HEK293 (cell line): ENCODE results near the gene PPP3CA.

Source experiments
- CTCF ChIA-PET: fragments of 350-600 bp; formaldehyde crosslinking; extraction: SDS; loops from one replicate; lab custom pipeline; 2021; ENCODE audit warnings: antibody characterized with exemption; lab: Yijun Ruan, JAX
- POLR2A ChIA-PET: fragments of 300-600 bp; formaldehyde crosslinking; extraction: SDS; loops from one replicate; lab custom pipeline; 2020; ENCODE audit warnings: antibody characterized with exemption, inconsistent platforms; lab: Yijun Ruan, JAX
- H3K27ac ChIP-seq: fragments of 200-500 bp; sonication (Bioruptor generic); 2 replicates; pipeline ENCODE4 v1.5.1; 2014; ENCODE audit warnings: low read depth, low read length, control low read depth, inconsistent platforms; ENCODE audit errors: extremely low read depth
- H3K36me3 ChIP-seq, 2 experiments: fragments of 200-500 bp in 1 of 2; sonication (Bioruptor generic) in 1 of 2; 1 replicate in 1 of 2; 2 replicates in 1 of 2; pipeline ENCODE4 v1.5.1; 2014 to 2017; ENCODE audit warnings: inconsistent platforms in 2 of 2, low read length in 2 of 2; ENCODE audit not compliant: control insufficient read depth in 2 of 2, insufficient read depth in 1 of 2
- H3K4me1 ChIP-seq: fragments of 200-500 bp; sonication (Bioruptor generic); 2 replicates; pipeline ENCODE4 v1.5.1; 2014; ENCODE audit warnings: mild to moderate bottlenecking, low read length, inconsistent platforms; ENCODE audit not compliant: control insufficient read depth, insufficient read depth
- H3K4me3 ChIP-seq: 2 replicates; pipeline ENCODE4 v1.5.1; 2011; ENCODE audit warnings: low read depth, mild to moderate bottlenecking, control low read depth, low read length, moderate library complexity
- H3K9me3 ChIP-seq: fragments of 200-500 bp; sonication (Bioruptor generic); 2 replicates; pipeline ENCODE4 v1.5.1; 2014; ENCODE audit warnings: low read depth, low read length, inconsistent platforms; ENCODE audit not compliant: control insufficient read depth, insufficient read depth
- GLI2 ChIP-seq: fragments of 450-650 bp; formaldehyde crosslinking; IDR thresholded peaks from 2 replicates; pipeline ENCODE4; 2017; ENCODE audit warnings: missing biosample characterization, missing genetic modification characterization, low read depth, borderline replicate concordance
- KLF7 ChIP-seq: fragments of 450-650 bp; formaldehyde crosslinking; IDR thresholded peaks from 2 replicates; pipeline ENCODE4 v1.5.1; 2016; ENCODE audit warnings: missing biosample characterization, missing genetic modification characterization, borderline replicate concordance
- KLF8 ChIP-seq: fragments of 450-650 bp; formaldehyde crosslinking; IDR thresholded peaks from 2 replicates; pipeline ENCODE4 v1.5.1; 2016; ENCODE audit warnings: missing biosample characterization, missing genetic modification characterization
- MYNN ChIP-seq: fragments of 450-650 bp; formaldehyde crosslinking; IDR thresholded peaks from 2 replicates; pipeline ENCODE4 v1.5.1; 2016; ENCODE audit warnings: missing biosample characterization, missing genetic modification characterization, borderline replicate concordance
- OSR2 ChIP-seq: fragments of 450-650 bp; formaldehyde crosslinking; IDR thresholded peaks from 2 replicates; pipeline ENCODE4 v1.5.1; 2016; ENCODE audit warnings: missing biosample characterization, missing genetic modification characterization
- PRDM6 ChIP-seq: fragments of 450-650 bp; formaldehyde crosslinking; IDR thresholded peaks from 2 replicates; pipeline ENCODE4 v1.5.1; 2017; ENCODE audit warnings: missing biosample characterization, missing genetic modification characterization
- SP7 ChIP-seq: fragments of 450-650 bp; formaldehyde crosslinking; IDR thresholded peaks from 2 replicates; pipeline ENCODE4 v1.5.1; 2016; ENCODE audit warnings: missing biosample characterization, missing genetic modification characterization
- TRIM28 ChIP-seq: IDR thresholded peaks from 2 replicates; pipeline ENCODE4 v1.6.1; 2011; ENCODE audit warnings: low read length, control low read depth, borderline replicate concordance
- ZBTB20 ChIP-seq: fragments of 450-650 bp; formaldehyde crosslinking; IDR thresholded peaks from 2 replicates; pipeline ENCODE4 v1.5.1; 2016; ENCODE audit warnings: missing biosample characterization, missing genetic modification characterization
- ZBTB6 ChIP-seq: fragments of 450-650 bp; formaldehyde crosslinking; IDR thresholded peaks from 2 replicates; pipeline ENCODE4 v1.5.1; 2017; ENCODE audit warnings: missing biosample characterization, missing genetic modification characterization
- ZNF16 ChIP-seq: fragments of 450-650 bp; formaldehyde crosslinking; IDR thresholded peaks from 2 replicates; pipeline ENCODE4 v1.5.1; 2016; ENCODE audit warnings: low read depth, missing biosample characterization, missing genetic modification characterization
- ZNF169 ChIP-seq: fragments of 450-650 bp; formaldehyde crosslinking; IDR thresholded peaks from 2 replicates; pipeline ENCODE4 v1.5.1; 2016; ENCODE audit warnings: missing biosample characterization, missing genetic modification characterization
- ZNF311 ChIP-seq: fragments of 450-650 bp; formaldehyde crosslinking; IDR thresholded peaks from 2 replicates; pipeline ENCODE4 v1.5.1; 2017; ENCODE audit warnings: missing biosample characterization, missing genetic modification characterization, borderline replicate concordance
- ZNF341 ChIP-seq: fragments of 450-650 bp; formaldehyde crosslinking; IDR thresholded peaks from 2 replicates; pipeline ENCODE4; 2016; ENCODE audit warnings: low read depth, missing biosample characterization, missing genetic modification characterization
- ZNF600 ChIP-seq: fragments of 450-650 bp; formaldehyde crosslinking; IDR thresholded peaks from 2 replicates; pipeline ENCODE4 v1.5.1; 2016; ENCODE audit warnings: missing biosample characterization, missing genetic modification characterization
- TF ChIP-seq, protein P1 (sequence below): fragments of 450-650 bp; formaldehyde crosslinking; IDR thresholded peaks from 2 replicates; pipeline ENCODE4 v1.5.1; 2016; ENCODE audit warnings: missing biosample characterization, missing genetic modification characterization
- TF ChIP-seq, protein P2 (sequence below): fragments of 450-650 bp; formaldehyde crosslinking; IDR thresholded peaks from 2 replicates; pipeline ENCODE4 v1.5.1; 2016; ENCODE audit warnings: missing biosample characterization, missing genetic modification characterization, low read depth
- TF ChIP-seq, protein P3 (sequence below): fragments of 450-650 bp; IDR thresholded peaks from 2 replicates; pipeline ENCODE4 v1.5.1; 2018; ENCODE audit warnings: missing biosample characterization, missing genetic modification characterization
- TF ChIP-seq, protein P4 (sequence below): fragments of 450-650 bp; formaldehyde crosslinking; IDR thresholded peaks from 2 replicates; pipeline ENCODE4 v1.5.1; 2017; ENCODE audit warnings: missing biosample characterization, mild to moderate bottlenecking, missing genetic modification characterization, moderate library complexity
- TF ChIP-seq, protein P5 (sequence below): fragments of 450-650 bp; formaldehyde crosslinking; IDR thresholded peaks from 2 replicates; pipeline ENCODE4 v1.5.1; 2016; ENCODE audit warnings: missing biosample characterization, missing genetic modification characterization
- TF ChIP-seq, protein P6 (sequence below): fragments of 450-650 bp; formaldehyde crosslinking; optimal IDR thresholded peaks from 2 replicates; pipeline ENCODE3; 2016; ENCODE audit warnings: missing biosample characterization, mild to moderate bottlenecking, missing genetic modification characterization

Gene PPP3CA

DNA sequence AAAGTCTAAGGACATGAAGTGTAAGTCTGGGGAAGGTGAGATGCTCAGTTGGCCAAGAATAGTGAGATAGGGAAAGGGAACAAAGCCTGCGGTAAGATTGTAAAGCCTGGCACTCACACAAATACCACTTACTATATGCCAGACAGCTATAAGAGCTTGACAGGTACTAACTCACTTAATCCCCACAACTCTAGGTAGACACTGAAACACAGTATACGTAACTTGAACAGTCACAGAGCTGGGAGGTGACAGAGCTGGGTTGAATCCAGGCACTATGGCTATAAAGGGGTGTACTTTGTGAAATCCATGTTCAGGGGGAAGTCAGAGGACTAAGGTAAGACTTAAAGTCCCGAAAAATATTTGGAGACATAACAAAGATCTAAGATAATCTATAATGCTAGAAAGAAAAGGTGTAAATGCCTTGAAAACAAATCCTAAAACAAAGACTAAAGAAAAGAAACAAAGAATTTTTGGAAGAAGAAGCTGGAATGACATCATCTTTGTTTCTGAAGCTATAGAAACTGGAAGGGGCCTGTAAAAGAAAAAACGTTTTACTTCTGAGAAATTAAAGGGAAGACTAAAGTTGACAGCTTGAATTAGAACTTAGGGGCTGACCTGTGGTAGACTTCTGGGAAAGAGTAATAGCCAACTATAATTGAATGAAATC is 172.5 kb downstream of the PPP3CA start:
- Histone ChIP-seq H3K27ac (no peak overlapping the region), H3K36me3 (no peaks in the 10 kb centered on the region), H3K9me3 (no peaks in the 10 kb centered on the region), H3K4me1 (no peaks in the 10 kb centered on the region), H3K4me3 (no peak overlapping the region)
- TF ChIP-seq, protein P1, sequence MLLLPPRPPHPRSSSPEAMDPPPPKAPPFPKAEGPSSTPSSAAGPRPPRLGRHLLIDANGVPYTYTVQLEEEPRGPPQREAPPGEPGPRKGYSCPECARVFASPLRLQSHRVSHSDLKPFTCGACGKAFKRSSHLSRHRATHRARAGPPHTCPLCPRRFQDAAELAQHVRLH (tag by site-specific recombination) = no peak
- TF ChIP-seq, protein P2, sequence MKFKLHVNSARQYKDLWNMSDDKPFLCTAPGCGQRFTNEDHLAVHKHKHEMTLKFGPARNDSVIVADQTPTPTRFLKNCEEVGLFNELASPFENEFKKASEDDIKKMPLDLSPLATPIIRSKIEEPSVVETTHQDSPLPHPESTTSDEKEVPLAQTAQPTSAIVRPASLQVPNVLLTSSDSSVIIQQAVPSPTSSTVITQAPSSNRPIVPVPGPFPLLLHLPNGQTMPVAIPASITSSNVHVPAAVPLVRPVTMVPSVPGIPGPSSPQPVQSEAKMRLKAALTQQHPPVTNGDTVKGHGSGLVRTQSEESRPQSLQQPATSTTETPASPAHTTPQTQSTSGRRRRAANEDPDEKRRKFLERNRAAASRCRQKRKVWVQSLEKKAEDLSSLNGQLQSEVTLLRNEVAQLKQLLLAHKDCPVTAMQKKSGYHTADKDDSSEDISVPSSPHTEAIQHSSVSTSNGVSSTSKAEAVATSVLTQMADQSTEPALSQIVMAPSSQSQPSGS = peak; percentile 43
- TF ChIP-seq ZNF341 (tag by site-specific recombination) (no peak), ZBTB6 (no peak), ZNF311 (tag by site-specific recombination) (no peak), ZBTB20 (tag by site-specific recombination) (0 out of 2 replicates have a peak, but pooled peaks have one; percentile 27)
- POLR2A ChIA-PET = no interaction called here
- CTCF ChIA-PET = interaction anchor here (1.1 kb wide), 1 partner anchor 556 kb away, joined by 3 read pairs; no protein-coding TSS in a partner anchor

DNA sequence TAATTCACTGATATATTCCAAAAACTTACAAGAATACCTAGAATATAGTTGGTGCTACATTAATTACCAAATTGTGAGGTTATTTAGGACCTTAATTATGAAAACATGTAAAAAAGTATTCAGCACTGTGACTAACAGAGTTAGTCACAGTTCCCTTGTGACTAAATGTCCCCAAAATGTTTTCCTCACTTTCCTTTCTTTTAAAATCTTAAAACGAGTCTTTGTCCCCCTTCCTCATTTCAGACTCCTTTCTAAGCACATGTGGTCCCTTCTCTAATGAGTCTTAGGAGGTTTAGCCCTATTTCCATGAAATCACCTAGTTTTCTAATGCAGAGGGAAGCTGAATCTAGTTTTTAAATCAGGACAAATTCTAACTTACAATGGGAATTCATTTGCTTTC is 175.0 kb downstream of the PPP3CA start:
- CTCF ChIA-PET = no interaction called here
- TF ChIP-seq ZNF600 (tag by site-specific recombination) (no peak), KLF8 (tag by site-specific recombination) (no peak), GLI2 (no peak)
- no peak overlapping the region for H3K4me3 ChIP-seq
- no peaks in the 10 kb centered on the region for H3K9me3 ChIP-seq
- no peak overlapping the region for H3K27ac ChIP-seq
- H3K36me3 ChIP-seq = no peaks in the 10 kb centered on the region
- POLR2A ChIA-PET = no interaction called here
- no peaks in the 10 kb centered on the region for H3K4me1 ChIP-seq

DNA sequence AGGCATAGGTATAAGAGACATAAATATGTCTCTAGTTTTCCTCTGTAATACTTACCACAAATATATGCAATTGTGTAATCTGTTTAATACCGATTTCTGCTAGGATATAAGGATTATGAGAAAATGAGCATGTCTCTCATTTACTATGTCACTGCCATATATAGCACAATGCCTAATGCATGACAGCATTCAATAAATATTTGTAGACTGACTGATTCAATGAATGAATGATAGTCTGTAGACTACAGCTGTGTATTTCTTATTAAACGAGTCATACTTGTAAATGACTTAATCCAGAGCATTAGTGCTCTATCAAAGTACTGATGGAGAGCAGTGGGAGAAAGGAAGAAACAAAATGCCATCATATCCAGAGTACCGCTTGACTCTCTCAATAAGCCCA is 175.6 kb downstream of the PPP3CA start:
- H3K36me3 ChIP-seq = no peaks in the 10 kb centered on the region
- H3K9me3 ChIP-seq = no peaks in the 10 kb centered on the region
- H3K4me3 ChIP-seq = no peak overlapping the region
- POLR2A ChIA-PET = no interaction called here
- CTCF ChIA-PET = interaction anchor here (4.8 kb wide), 1 partner anchor 559 kb away, joined by 40 read pairs; no protein-coding TSS in a partner anchor
- no peaks in the 10 kb centered on the region for H3K4me1 ChIP-seq
- H3K27ac ChIP-seq = no peak overlapping the region
- TF ChIP-seq ZNF16 (tag by site-specific recombination) (no peak), SP7 (tag by site-specific recombination) (no peak), PRDM6 (tag by site-specific recombination) (no peak), MYNN (no peak), TRIM28 (no peak), KLF7 (tag by site-specific recombination) (no peak), OSR2 (no peak), ZNF169 (tag by site-specific recombination) (no peak)
- TF ChIP-seq, protein P3, sequence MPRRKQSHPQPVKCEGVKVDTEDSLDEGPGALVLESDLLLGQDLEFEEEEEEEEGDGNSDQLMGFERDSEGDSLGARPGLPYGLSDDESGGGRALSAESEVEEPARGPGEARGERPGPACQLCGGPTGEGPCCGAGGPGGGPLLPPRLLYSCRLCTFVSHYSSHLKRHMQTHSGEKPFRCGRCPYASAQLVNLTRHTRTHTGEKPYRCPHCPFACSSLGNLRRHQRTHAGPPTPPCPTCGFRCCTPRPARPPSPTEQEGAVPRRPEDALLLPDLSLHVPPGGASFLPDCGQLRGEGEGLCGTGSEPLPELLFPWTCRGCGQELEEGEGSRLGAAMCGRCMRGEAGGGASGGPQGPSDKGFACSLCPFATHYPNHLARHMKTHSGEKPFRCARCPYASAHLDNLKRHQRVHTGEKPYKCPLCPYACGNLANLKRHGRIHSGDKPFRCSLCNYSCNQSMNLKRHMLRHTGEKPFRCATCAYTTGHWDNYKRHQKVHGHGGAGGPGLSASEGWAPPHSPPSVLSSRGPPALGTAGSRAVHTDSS (tag by site-specific recombination) = no peak
- TF ChIP-seq, protein P4, sequence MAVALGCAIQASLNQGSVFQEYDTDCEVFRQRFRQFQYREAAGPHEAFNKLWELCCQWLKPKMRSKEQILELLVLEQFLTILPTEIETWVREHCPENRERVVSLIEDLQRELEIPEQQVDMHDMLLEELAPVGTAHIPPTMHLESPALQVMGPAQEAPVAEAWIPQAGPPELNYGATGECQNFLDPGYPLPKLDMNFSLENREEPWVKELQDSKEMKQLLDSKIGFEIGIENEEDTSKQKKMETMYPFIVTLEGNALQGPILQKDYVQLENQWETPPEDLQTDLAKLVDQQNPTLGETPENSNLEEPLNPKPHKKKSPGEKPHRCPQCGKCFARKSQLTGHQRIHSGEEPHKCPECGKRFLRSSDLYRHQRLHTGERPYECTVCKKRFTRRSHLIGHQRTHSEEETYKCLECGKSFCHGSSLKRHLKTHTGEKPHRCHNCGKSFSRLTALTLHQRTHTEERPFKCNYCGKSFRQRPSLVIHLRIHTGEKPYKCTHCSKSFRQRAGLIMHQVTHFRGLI (tag by site-specific recombination) = no peak
- TF ChIP-seq, protein P5, sequence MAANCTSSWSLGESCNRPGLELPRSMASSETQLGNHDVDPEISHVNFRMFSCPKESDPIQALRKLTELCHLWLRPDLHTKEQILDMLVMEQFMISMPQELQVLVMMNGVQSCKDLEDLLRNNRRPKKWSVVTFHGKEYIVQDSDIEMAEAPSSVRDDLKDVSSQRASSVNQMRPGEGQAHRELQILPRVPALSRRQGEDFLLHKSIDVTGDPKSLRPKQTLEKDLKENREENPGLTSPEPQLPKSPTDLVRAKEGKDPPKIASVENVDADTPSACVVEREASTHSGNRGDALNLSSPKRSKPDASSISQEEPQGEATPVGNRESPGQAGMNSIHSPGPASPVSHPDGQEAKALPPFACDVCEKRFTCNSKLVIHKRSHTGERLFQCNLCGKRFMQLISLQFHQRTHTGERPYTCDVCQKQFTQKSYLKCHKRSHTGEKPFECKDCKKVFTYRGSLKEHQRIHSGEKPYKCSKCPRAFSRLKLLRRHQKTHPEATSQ (tag by site-specific recombination) = no peak
- TF ChIP-seq, protein P6, sequence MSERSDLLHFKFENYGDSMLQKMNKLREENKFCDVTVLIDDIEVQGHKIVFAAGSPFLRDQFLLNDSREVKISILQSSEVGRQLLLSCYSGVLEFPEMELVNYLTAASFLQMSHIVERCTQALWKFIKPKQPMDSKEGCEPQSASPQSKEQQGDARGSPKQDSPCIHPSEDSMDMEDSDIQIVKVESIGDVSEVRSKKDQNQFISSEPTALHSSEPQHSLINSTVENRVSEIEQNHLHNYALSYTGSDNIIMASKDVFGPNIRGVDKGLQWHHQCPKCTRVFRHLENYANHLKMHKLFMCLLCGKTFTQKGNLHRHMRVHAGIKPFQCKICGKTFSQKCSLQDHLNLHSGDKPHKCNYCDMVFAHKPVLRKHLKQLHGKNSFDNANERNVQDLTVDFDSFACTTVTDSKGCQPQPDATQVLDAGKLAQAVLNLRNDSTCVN = no peak
